Stimulated activated CD4-positive, alpha-beta T cell treated with anti-CD3 and anti-CD28 coated beads, TNF-alpha, amount 100 ng/mL, for 1 hour (primary cell): ENCODE measurements around the gene LRMDA.

Source experiments
- DNase-seq, 3 donors: peaks; one replicate each; pipeline ENCODE4 v3.0.0-alpha.2; 2020; ENCODE audit warnings: low read depth in 3 of 3, low spot score in 1 of 3

Gene LRMDA

GRCh38 chr10:75531571-75532031 lies 100.2 kb downstream of the LRMDA start:
- no peak for DNase-seq

- DNase-seq, result no peak
These were observed 101.0 kb downstream of the LRMDA start for GRCh38 chr10:75532253-75532924.

GRCh38 chr10:75538144-75538543 lies 106.7 kb downstream of the LRMDA start:
- DNase-seq, result no peak

- DNase-seq, result no peak
These were observed 107.3 kb downstream of the LRMDA start for GRCh38 chr10:75538765-75539164.

- DNase-seq, result no peak
These were observed 109.0 kb downstream of the LRMDA start for GRCh38 chr10:75540357-75540966.

- no peak for DNase-seq
These were observed 109.6 kb downstream of the LRMDA start for GRCh38 chr10:75540981-75541380.

GRCh38 chr10:75541411-75541810 lies 110.0 kb downstream of the LRMDA start:
- no peak for DNase-seq

GRCh38 chr10:75542084-75542483 lies 110.7 kb downstream of the LRMDA start:
- no peak for DNase-seq

GRCh38 chr10:75542906-75543305 lies 111.5 kb downstream of the LRMDA start:
- DNase-seq, result no peak

- DNase-seq, result no peak
These were observed 113.0 kb downstream of the LRMDA start for GRCh38 chr10:75544386-75544785.

GRCh38 chr10:75544993-75545706 lies 113.7 kb downstream of the LRMDA start:
- no peak for DNase-seq

GRCh38 chr10:75546004-75546403 lies 114.6 kb downstream of the LRMDA start:
- DNase-seq, result no peak

GRCh38 chr10:75547391-75548298 lies 116.2 kb downstream of the LRMDA start:
- no peak for DNase-seq

GRCh38 chr10:75548356-75548755 lies 116.9 kb downstream of the LRMDA start:
- DNase-seq, result no peak

- no peak for DNase-seq
These were observed 118.8 kb downstream of the LRMDA start for GRCh38 chr10:75550191-75550590.

- DNase-seq, result no peak
These were observed 120.7 kb downstream of the LRMDA start for GRCh38 chr10:75552171-75552570.

GRCh38 chr10:75553550-75553949 lies 122.1 kb downstream of the LRMDA start:
- no peak for DNase-seq

GRCh38 chr10:75555323-75555722 lies 123.9 kb downstream of the LRMDA start:
- no peak for DNase-seq

GRCh38 chr10:75556320-75556719 lies 124.9 kb downstream of the LRMDA start:
- DNase-seq, result no peak

GRCh38 chr10:75565286-75566251 lies 134.1 kb downstream of the LRMDA start:
- DNase-seq, result no peak
